Measurements from ENCODE around the gene UCK1.

The UCK1 gene

GRCh38 chr9:131523086-131523388 is 8.0 kb downstream of the UCK1 start:
- DNase-seq = no peak

- DNase-seq = no peak
These were observed 8.6 kb downstream of the UCK1 start for GRCh38 chr9:131522257-131523085.

GRCh38 chr9:131521822-131522221 is 9.2 kb downstream of the UCK1 start:
- no peak for DNase-seq

GRCh38 chr9:131521203-131521602 is 9.9 kb downstream of the UCK1 start:
- no peak for DNase-seq

GRCh38 chr9:131520503-131520902 is 10.6 kb downstream of the UCK1 start:
- no peak for DNase-seq

- no peak for DNase-seq
These were observed 12.5 kb downstream of the UCK1 start for GRCh38 chr9:131518553-131518952.

GRCh38 chr9:131517761-131518190 is 13.3 kb downstream of the UCK1 start:
- no peak for DNase-seq

GRCh38 chr9:131516930-131517329 is 14.1 kb downstream of the UCK1 start:
- DNase-seq = no peak

- peak; percentile 43 for DNase-seq
These were observed 15.0 kb downstream of the UCK1 start for GRCh38 chr9:131516100-131516499.

GRCh38 chr9:131515559-131516031 is 15.5 kb downstream of the UCK1 start:
- peak; percentile 21 for DNase-seq

GRCh38 chr9:131513177-131513576 is 17.9 kb downstream of the UCK1 start:
- DNase-seq = no peak

GRCh38 chr9:131511880-131512279 is 19.2 kb downstream of the UCK1 start:
- no peak for DNase-seq

- no peak for DNase-seq
These were observed 19.6 kb downstream of the UCK1 start for GRCh38 chr9:131511416-131511815.

GRCh38 chr9:131505012-131505411 is 26.1 kb downstream of the UCK1 start:
- DNase-seq = no peak

- DNase-seq = peak; percentile 45
These were observed 27.2 kb downstream of the UCK1 start for GRCh38 chr9:131503626-131504465.

- peak; percentile 85 for DNase-seq
These were observed 28.1 kb downstream of the UCK1 start, which contains the start of gene POMT1 for GRCh38 chr9:131502781-131503625. Gene POMT1 (plus strand): TSS chr9:131502918. CDS start chr9:131504219, 1,301 bp downstream.

GRCh38 chr9:131500939-131501541 is 30.0 kb downstream of the UCK1 start:
- DNase-seq = no peak

- no peak for DNase-seq
These were observed 30.7 kb downstream of the UCK1 start for GRCh38 chr9:131500377-131500776.

GRCh38 chr9:131499254-131499767 is 31.8 kb downstream of the UCK1 start:
- DNase-seq = no peak

GRCh38 chr9:131496844-131497405 is 34.1 kb downstream of the UCK1 start:
- DNase-seq = no peak

- DNase-seq = no peak
These were observed 35.3 kb downstream of the UCK1 start for GRCh38 chr9:131495785-131496184.
